Body of pancreas (tissue), 4 donors: ENCODE results near the gene HDAC7.

Experiments
- POLR2A ChIP-seq, 3 donors: fragments of 450-650 bp; IDR thresholded peaks; one replicate each; pipeline ENCODE4 v1.6.1; 2016; ENCODE audit warnings: antibody characterized with exemption in 3 of 3, mild to moderate bottlenecking in 2 of 3
- TF ChIP-seq, protein P1 (sequence below), 7 experiments: fragments of 450-650 bp in 4 of 7; fragments of 200-600 bp in 3 of 7; sonication (generic) in 3 of 7; IDR thresholded peaks; one replicate each; pipeline ENCODE4 v1.5.1; 2016 to 2019; ENCODE audit warnings: antibody characterized with exemption in 7 of 7

DNA sequence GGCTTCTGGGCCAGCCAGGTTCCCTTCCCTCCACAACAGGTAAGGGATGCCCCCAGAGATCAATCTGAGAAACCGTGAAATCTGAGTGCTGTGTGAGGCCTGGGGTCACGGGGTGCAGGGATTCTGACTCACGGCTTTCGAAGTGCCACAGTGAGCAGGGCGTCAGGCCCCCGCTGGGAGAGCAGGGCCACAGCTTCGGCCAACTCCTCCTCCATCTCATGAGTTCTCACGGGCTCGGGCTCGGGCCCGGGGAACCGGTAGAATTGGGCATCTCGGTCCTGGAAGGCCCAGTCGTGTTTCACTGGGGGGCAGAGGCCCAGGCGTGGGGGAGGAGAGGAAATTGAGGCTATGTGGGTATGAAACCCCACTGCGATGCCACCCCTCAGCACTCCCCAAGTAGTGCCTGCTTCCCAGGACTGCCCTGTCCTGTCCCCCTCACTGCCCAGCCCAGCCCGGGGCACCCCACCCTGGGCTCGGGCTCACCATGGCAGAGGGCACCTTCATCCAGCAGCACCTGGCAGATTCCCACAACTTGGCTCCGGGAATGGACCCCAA, 68.7 kb downstream of the HDAC7 start:
- no peak for TF ChIP-seq POLR2A (IDR thresholded peaks at IDR 0.05)
- TF ChIP-seq, protein P1, sequence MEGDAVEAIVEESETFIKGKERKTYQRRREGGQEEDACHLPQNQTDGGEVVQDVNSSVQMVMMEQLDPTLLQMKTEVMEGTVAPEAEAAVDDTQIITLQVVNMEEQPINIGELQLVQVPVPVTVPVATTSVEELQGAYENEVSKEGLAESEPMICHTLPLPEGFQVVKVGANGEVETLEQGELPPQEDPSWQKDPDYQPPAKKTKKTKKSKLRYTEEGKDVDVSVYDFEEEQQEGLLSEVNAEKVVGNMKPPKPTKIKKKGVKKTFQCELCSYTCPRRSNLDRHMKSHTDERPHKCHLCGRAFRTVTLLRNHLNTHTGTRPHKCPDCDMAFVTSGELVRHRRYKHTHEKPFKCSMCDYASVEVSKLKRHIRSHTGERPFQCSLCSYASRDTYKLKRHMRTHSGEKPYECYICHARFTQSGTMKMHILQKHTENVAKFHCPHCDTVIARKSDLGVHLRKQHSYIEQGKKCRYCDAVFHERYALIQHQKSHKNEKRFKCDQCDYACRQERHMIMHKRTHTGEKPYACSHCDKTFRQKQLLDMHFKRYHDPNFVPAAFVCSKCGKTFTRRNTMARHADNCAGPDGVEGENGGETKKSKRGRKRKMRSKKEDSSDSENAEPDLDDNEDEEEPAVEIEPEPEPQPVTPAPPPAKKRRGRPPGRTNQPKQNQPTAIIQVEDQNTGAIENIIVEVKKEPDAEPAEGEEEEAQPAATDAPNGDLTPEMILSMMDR (IDR thresholded peaks at IDR 0.05): no peak
